GM12891 (cell line): ENCODE results near the gene STXBP6.

Source experiments
- POLR2A ChIP-seq: IDR thresholded peaks from 2 replicates; pipeline ENCODE4 v1.6.1; 2011; ENCODE audit warnings: low read depth, low read length, control low read depth
- POLR2AphosphoS5 ChIP-seq: IDR thresholded peaks from 2 replicates; pipeline ENCODE4 v1.6.1; 2011; ENCODE audit warnings: low read depth, low read length, control low read depth
- POU2F2 ChIP-seq: IDR thresholded peaks from 2 replicates; pipeline ENCODE4 v1.6.1; 2011; ENCODE audit warnings: low read depth, mild to moderate bottlenecking, control low read depth, low read length, moderate library complexity

GRCh38 chr14:25006031-25006430, 43.9 kb downstream of the STXBP6 start:
- TF ChIP-seq POLR2A, result no peak
- TF ChIP-seq POLR2AphosphoS5, result no peak
- no peak for TF ChIP-seq POU2F2
